Endothelial cell of umbilical vein (primary cell): ENCODE results near the gene PDK1. TPM values are rescaled to one million over a fixed set of nuclear protein-coding genes. Genes with fewer than 3 reads are reported as not detected.

Experiments used
- BruUV-seq: library from RNA; stranded (reverse); fragments of 400-500 nt; replicated peaks from 2 replicates; lab custom pipeline; 2021; lab: Mats Ljungman, UMichigan
- CTCF ChIA-PET: fragments of 300-600, 350-600 bp; sonication (Branson Sonifier 250); formaldehyde crosslinking; loops from one replicate; lab custom pipeline; 2021; ENCODE audit warnings: antibody characterized with exemption, inconsistent platforms; lab: Charles Lee
- POLR2A ChIA-PET: fragments of 300-600, 350-600 bp; sonication (Branson Sonifier 250); formaldehyde crosslinking; loops from one replicate; lab custom pipeline; 2021; ENCODE audit warnings: antibody characterized with exemption, inconsistent platforms; lab: Charles Lee
- DNase-seq: peaks from one replicate; pipeline ENCODE4 v3.0.0-alpha.2; 2011; ENCODE audit warnings: low read depth, low spot score
- FAIRE-seq: peaks from 2 replicates; lab custom pipeline; 2011; peaks lifted over from hg19 to GRCh38; lab: Jason Lieb, UNC
- H2AFZ ChIP-seq: 2 replicates; pipeline ENCODE4 v1.6.0; 2012; ENCODE audit warnings: low read depth, low read length, control low read depth, inconsistent platforms
- H3K27ac ChIP-seq: 2 replicates; pipeline ENCODE4 v1.5.1; 2011; ENCODE audit warnings: low read depth, mild to moderate bottlenecking, control low read depth, low read length, moderate library complexity; ENCODE audit not compliant: insufficient read depth
- H3K27me3 ChIP-seq, 2 experiments: 2 replicates each; pipeline versions ENCODE4 v1.6.0 to v1.6.1; 2011; ENCODE audit warnings: low read length in 2 of 2, mixed read lengths in 1 of 2; ENCODE audit not compliant: control insufficient read depth in 2 of 2, insufficient read depth in 2 of 2
- H3K36me3 ChIP-seq, 2 experiments: 2 replicates in 1 of 2; 3 replicates in 1 of 2; pipeline ENCODE4 v1.5.1; 2011; ENCODE audit warnings: low read length in 2 of 2, mild to moderate bottlenecking in 1 of 2, moderate library complexity in 1 of 2; ENCODE audit not compliant: control insufficient read depth in 2 of 2, insufficient read depth in 2 of 2; ENCODE audit errors: extremely low read depth in 1 of 2
- H3K4me1 ChIP-seq: 3 replicates; pipeline ENCODE4 v1.5.1; 2011; ENCODE audit warnings: mild to moderate bottlenecking, low read length; ENCODE audit not compliant: control insufficient read depth, insufficient read depth; ENCODE audit errors: extremely low read depth
- H3K4me2 ChIP-seq: 2 replicates; pipeline ENCODE4 v1.6.1; 2011; ENCODE audit warnings: low read length, control low read depth, mixed read lengths; ENCODE audit not compliant: insufficient read depth
- H3K4me3 ChIP-seq, 3 experiments: fragments of 200-600 bp in 1 of 3; sonication (generic), shearing (Covaris generic) in 1 of 3; replicated peaks in 1 of 3; 2 replicates each; pipeline ENCODE4 v1.5.1; 2011 to 2016; ENCODE audit warnings: control low read depth in 3 of 3, low read length in 3 of 3, mild to moderate bottlenecking in 2 of 3, inconsistent platforms in 1 of 3, low read depth in 1 of 3, moderate library complexity in 1 of 3; ENCODE audit not compliant: insufficient read depth in 1 of 3
- H3K79me2 ChIP-seq: 2 replicates; pipeline ENCODE4 v1.6.0; 2012; ENCODE audit warnings: low read length, inconsistent platforms; ENCODE audit not compliant: control insufficient read depth, insufficient read depth
- H3K9ac ChIP-seq: replicated peaks from 2 replicates; pipeline ENCODE3; 2011; ENCODE audit warnings: low read length, control low read depth; ENCODE audit not compliant: insufficient read depth; ENCODE audit errors: extremely low read depth
- H3K9me1 ChIP-seq: replicated peaks from 3 replicates; pipeline ENCODE4 v1.6.0; 2011; ENCODE audit warnings: mild to moderate bottlenecking, low read length; ENCODE audit not compliant: control insufficient read depth, insufficient read depth; ENCODE audit errors: extremely low read depth
- H3K9me3 ChIP-seq: replicated peaks from 2 replicates; pipeline ENCODE4 v1.5.1; 2012; ENCODE audit warnings: low read length, inconsistent platforms; ENCODE audit not compliant: control insufficient read depth, insufficient read depth
- H4K20me1 ChIP-seq: replicated peaks from 2 replicates; pipeline ENCODE3; 2011; ENCODE audit warnings: mild to moderate bottlenecking, low read length; ENCODE audit not compliant: control insufficient read depth, insufficient read depth; ENCODE audit errors: extremely low read depth
- EZH2 ChIP-seq: IDR thresholded peaks from 2 replicates; pipeline ENCODE4 v1.6.1; 2012; ENCODE audit warnings: borderline replicate concordance, low read depth, mild to moderate bottlenecking, moderate library complexity, low read length, inconsistent platforms; ENCODE audit not compliant: severe bottlenecking
- FOS ChIP-seq: IDR thresholded peaks from 2 replicates; pipeline ENCODE4 v1.6.1; 2011; ENCODE audit warnings: mild to moderate bottlenecking, low read length, moderate library complexity, borderline replicate concordance; ENCODE audit not compliant: insufficient read depth
- GATA2 ChIP-seq: IDR thresholded peaks from 2 replicates; pipeline ENCODE4 v1.7.0; 2011; ENCODE audit warnings: low read depth, mild to moderate bottlenecking, moderate library complexity, mixed read lengths, low read length; ENCODE audit not compliant: insufficient read length, insufficient read depth
- JUN ChIP-seq: IDR thresholded peaks from 2 replicates; pipeline ENCODE4 v1.6.1; 2011; ENCODE audit warnings: borderline replicate concordance, low read depth; ENCODE audit not compliant: insufficient read length, insufficient read depth
- MYC ChIP-seq: IDR thresholded peaks from one replicate; pipeline ENCODE4 v1.6.1; 2011; ENCODE audit warnings: mild to moderate bottlenecking, low read depth, low read length
- POLR2A ChIP-seq: IDR thresholded peaks from 2 replicates; pipeline ENCODE4 v1.6.1; 2012; ENCODE audit warnings: low read depth, mild to moderate bottlenecking, control low read depth, low read length
- POLR2AphosphoS5 ChIP-seq: IDR thresholded peaks from 2 replicates; pipeline ENCODE4 v1.6.1; 2012; ENCODE audit warnings: low read depth, mild to moderate bottlenecking, control low read depth, low read length, moderate library complexity; ENCODE audit not compliant: insufficient read depth
- dilution Hi-C: fragments of 300-500 bp; cut with MboI; formaldehyde crosslinking; loops from one replicate; pipeline ENCODE4 v1.15.0; 2019; ENCODE audit warnings: low sequenced_read_pairs; ENCODE audit not compliant: extremely low pct_ligation_motif_present
- intact Hi-C: fragments of 100-400 bp; cut with micrococcal nuclease; formaldehyde crosslinking; loops from one replicate; pipeline ENCODE4 v1.10.0; 2022
- polyA plus RNA-seq, 4 experiments: library from polyadenylated mRNA; depleted of rRNA in 3 of 4; stranded (reverse) in 3 of 4; unstranded in 1 of 4; fragments of >200 nt; gene quantifications; 2 replicates each; pipeline versions ENCODE4 v1.2.1 to v1.2.3, GENCODE V29; 2011 to 2012; ENCODE audit warnings: missing spikeins in 1 of 4
- total RNA-seq: library from RNA; stranded (reverse); gene quantifications from 2 replicates; pipeline ENCODE4 v1.2.3, GENCODE V29; 2021
- TF ChIP-seq, protein P1 (sequence below): IDR thresholded peaks from 2 replicates; pipeline ENCODE4 v1.6.1; 2011; ENCODE audit not compliant: insufficient read depth, insufficient read length
- TF ChIP-seq, protein P2 (sequence below), 2 donors: IDR thresholded peaks; 1 replicate in 1 of 2; 2 replicates in 1 of 2; pipeline ENCODE4 v1.5.1; 2011; ENCODE audit warnings: low read length in 2 of 2, mild to moderate bottlenecking in 2 of 2, moderate library complexity in 2 of 2, control low read depth in 1 of 2, inconsistent platforms in 1 of 2, low read depth in 1 of 2; ENCODE audit not compliant: insufficient read depth in 1 of 2; ENCODE audit errors: extremely low read depth in 1 of 2

Gene PDK1
- total and polyA plus RNA-seq, 2 donors (not counting 3 experiments of a cell fraction or from before 2014, with no cell fraction given), result 3.7 to 16.9 TPM

GRCh38 chr2:172634477-172634876 lies 78.6 kb downstream of the PDK1 start:
- no peaks in the 10 kb centered on the region for H3K4me1 ChIP-seq
- BruUV-seq, result no TSS peak
- DNase-seq, result no peak
- no peaks in the 10 kb centered on the region for H3K9me1 ChIP-seq
- no peak for FAIRE-seq
- H3K27me3 ChIP-seq, result no peaks in the 10 kb centered on the region
- H3K4me3 ChIP-seq, result no peak overlapping the region
- H4K20me1 ChIP-seq, result no peaks in the 10 kb centered on the region
- no peaks in the 10 kb centered on the region for H3K79me2 ChIP-seq
- intact Hi-C loops, result no loop called here
- H3K27ac ChIP-seq, result no peak overlapping the region
- dilution Hi-C loops, result no loop called here
- no peak overlapping the region for H3K4me2 ChIP-seq
- CTCF ChIA-PET, result no interaction called here
- no peak overlapping the region for H3K9ac ChIP-seq
- no peak overlapping the region for H2AFZ ChIP-seq
- POLR2A ChIA-PET, result no interaction called here
- no peaks in the 10 kb centered on the region for H3K9me3 ChIP-seq
- H3K36me3 ChIP-seq, result no peaks in the 10 kb centered on the region
- TF ChIP-seq JUN (no peak), FOS (no peak), EZH2 (no peak), POLR2AphosphoS5 (no peak), MYC (no peak), GATA2 (no peak), POLR2A (no peak)
- TF ChIP-seq, protein P1, sequence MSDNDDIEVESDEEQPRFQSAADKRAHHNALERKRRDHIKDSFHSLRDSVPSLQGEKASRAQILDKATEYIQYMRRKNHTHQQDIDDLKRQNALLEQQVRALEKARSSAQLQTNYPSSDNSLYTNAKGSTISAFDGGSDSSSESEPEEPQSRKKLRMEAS, result no peak

DNA sequence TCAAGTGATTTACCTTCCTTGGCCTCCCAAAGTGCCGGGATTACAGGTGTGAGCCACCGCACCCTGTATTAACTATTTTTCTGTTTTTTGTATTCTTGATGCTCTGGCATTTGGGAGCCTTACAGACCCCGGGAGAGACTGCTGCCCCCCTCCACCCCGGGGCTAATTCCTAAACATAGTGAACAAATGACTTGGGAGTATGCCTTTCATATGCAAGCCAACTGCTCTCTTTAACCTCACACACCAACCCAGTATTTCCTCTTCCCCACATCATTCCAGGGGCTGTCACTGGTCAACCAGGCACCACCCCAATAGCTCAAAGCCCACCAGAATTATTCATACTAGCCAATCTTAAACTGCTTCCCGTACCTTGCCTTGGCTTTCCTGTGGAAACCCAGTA lies 79.7 kb downstream of the PDK1 start:
- Histone ChIP-seq H3K9ac (no peak overlapping the region), H3K79me2 (no peaks in the 10 kb centered on the region), H3K4me3 (no peak overlapping the region), H3K9me3 (no peaks in the 10 kb centered on the region), H3K27me3 (no peaks in the 10 kb centered on the region), H3K4me1 (no peaks in the 10 kb centered on the region), H3K27ac (no peak overlapping the region), H3K9me1 (no peaks in the 10 kb centered on the region), H2AFZ (no peak overlapping the region), H3K36me3 (no peaks in the 10 kb centered on the region), H3K4me2 (no peak overlapping the region), H4K20me1 (no peaks in the 10 kb centered on the region)
- no peak for FAIRE-seq
- no TSS peak for BruUV-seq
- ChIA-PET CTCF (no interaction called here), POLR2A (no interaction called here)
- intact Hi-C loops (no loop called here), dilution Hi-C loops (no loop called here)
- DNase-seq, result no peak
- TF ChIP-seq POLR2AphosphoS5, result no peak
- TF ChIP-seq GATA2, result no peak
- TF ChIP-seq, protein P2, sequence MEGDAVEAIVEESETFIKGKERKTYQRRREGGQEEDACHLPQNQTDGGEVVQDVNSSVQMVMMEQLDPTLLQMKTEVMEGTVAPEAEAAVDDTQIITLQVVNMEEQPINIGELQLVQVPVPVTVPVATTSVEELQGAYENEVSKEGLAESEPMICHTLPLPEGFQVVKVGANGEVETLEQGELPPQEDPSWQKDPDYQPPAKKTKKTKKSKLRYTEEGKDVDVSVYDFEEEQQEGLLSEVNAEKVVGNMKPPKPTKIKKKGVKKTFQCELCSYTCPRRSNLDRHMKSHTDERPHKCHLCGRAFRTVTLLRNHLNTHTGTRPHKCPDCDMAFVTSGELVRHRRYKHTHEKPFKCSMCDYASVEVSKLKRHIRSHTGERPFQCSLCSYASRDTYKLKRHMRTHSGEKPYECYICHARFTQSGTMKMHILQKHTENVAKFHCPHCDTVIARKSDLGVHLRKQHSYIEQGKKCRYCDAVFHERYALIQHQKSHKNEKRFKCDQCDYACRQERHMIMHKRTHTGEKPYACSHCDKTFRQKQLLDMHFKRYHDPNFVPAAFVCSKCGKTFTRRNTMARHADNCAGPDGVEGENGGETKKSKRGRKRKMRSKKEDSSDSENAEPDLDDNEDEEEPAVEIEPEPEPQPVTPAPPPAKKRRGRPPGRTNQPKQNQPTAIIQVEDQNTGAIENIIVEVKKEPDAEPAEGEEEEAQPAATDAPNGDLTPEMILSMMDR (IDR thresholded peaks at IDR 0.05; ENCODE audit: extremely low read depth in 1 of 2, insufficient read depth in 1 of 2, low read depth in 1 of 2, low read length in 2 of 2), result no peak
- no peak for TF ChIP-seq FOS
- TF ChIP-seq POLR2A, result no peak
- no peak for TF ChIP-seq MYC
- no peak for TF ChIP-seq EZH2
- no peak for TF ChIP-seq JUN
- TF ChIP-seq, protein P1, result no peak
